Measurements from ENCODE around the gene ARMC10. TPM values are rescaled to one million over a fixed set of nuclear protein-coding genes. Genes with fewer than 3 reads are reported as not detected.
"Not testable (repeated sequence)": the region's sequence is repeated elsewhere in the genome, so short reads cannot be mapped to it uniquely, and the experiment has no call there.

Gene ARMC10
- total and polyA plus RNA-seq, 12 donors: 15.6 to 57.9 (median 44.0) TPM

DNA sequence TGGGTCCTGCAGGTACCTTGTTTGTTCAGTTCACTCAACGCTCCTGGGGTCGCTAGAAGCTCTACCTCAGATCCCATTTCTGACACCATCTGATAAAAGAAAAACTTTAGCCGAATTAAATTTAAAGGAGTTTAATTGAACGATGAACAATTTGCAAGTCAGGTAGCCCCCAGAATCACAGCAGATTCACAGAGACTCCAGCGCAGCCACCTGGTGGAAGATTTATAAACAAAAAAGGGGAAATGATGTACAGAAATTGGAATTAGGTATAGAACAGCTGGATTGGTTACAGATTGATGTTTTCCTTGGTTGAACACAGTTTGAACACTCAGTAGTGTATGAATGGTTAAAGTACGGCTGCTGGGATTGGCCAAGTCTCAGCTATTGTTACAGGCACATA is 23.4 kb upstream of the ARMC10 start:
- intact Hi-C loops (cut with DNase I): no loop called here
- Histone ChIP-seq H3K4me1 (replicated peaks in 1 of 2) (no peaks in the 10 kb centered on the region), H3K27ac (no peak overlapping the region), H3K4me3 (no peak overlapping the region), H3K9me3 (replicated peaks in 1 of 3) (no peaks in the 10 kb centered on the region), H3K36me3 (replicated peaks in 1 of 2) (no peaks in the 10 kb centered on the region), H3K27me3 (no peaks in the 10 kb centered on the region)
- TF ChIP-seq, protein P1, sequence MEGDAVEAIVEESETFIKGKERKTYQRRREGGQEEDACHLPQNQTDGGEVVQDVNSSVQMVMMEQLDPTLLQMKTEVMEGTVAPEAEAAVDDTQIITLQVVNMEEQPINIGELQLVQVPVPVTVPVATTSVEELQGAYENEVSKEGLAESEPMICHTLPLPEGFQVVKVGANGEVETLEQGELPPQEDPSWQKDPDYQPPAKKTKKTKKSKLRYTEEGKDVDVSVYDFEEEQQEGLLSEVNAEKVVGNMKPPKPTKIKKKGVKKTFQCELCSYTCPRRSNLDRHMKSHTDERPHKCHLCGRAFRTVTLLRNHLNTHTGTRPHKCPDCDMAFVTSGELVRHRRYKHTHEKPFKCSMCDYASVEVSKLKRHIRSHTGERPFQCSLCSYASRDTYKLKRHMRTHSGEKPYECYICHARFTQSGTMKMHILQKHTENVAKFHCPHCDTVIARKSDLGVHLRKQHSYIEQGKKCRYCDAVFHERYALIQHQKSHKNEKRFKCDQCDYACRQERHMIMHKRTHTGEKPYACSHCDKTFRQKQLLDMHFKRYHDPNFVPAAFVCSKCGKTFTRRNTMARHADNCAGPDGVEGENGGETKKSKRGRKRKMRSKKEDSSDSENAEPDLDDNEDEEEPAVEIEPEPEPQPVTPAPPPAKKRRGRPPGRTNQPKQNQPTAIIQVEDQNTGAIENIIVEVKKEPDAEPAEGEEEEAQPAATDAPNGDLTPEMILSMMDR (IDR thresholded peaks at IDR 0.05): no peak
- TF ChIP-seq POLR2A (IDR thresholded peaks at IDR 0.05): no peak
- 87 to 94% (median 90%) methylated on average over 6 of the region's 6 CpGs for WGBS, 4 donors
- no peak for DNase-seq

DNA sequence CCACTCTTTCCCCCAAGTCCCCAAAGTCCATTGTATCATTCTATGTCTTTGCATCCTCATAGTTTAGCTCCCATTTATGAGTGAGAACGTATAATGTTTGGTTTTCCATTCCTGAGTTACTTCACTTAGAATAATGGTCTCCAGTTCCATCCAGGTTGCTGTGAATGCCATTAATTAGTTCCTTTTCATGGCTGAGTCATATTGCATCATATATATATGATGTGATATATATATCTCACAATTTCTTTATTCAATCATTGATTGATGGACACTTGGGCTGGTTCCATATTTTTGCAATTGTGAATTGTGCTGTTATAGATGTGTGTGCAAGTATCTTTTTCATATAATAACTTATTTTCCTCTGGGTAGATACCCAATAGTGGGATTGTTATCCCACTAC is 18.9 kb upstream of the ARMC10 start:
- DNase-seq; H3K27me3 ChIP-seq; H3K27ac ChIP-seq; intact Hi-C loops (cut with DNase I); H3K4me3 ChIP-seq; H3K36me3 ChIP-seq (replicated peaks in 1 of 2); H3K9me3 ChIP-seq (replicated peaks in 1 of 3); H3K4me1 ChIP-seq (replicated peaks in 1 of 2): not testable (repeated sequence)
- 86 to 100% (median 91%) methylated on average over 1 of the region's 1 CpG for WGBS, 4 donors

DNA sequence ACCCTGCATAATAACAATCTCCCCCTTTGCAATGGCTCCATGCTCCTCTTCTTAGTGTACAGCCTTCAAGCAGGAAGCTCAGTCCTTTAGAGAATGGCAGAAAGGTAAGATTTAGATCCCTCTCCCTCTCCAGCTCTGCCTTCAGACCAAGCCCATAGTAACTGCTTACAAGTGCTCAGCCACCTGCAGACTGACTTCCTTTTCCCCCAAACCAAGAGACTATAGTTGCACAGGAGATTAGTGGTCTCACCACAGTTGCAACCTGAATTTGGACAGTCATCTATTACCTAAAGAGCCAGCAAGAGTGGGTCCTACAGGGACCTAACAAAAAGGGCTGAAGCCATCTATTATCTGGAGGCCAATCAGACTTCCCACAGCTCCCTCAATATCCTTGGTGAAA is 16.8 kb upstream of the ARMC10 start:
- Histone ChIP-seq H3K9me3 (replicated peaks in 1 of 3) (no peaks in the 10 kb centered on the region), H3K27ac (no peak overlapping the region), H3K27me3 (no peaks in the 10 kb centered on the region), H3K4me1 (replicated peaks in 1 of 2) (no peaks in the 10 kb centered on the region), H3K36me3 (replicated peaks in 1 of 2) (no peaks in the 10 kb centered on the region), H3K4me3 (no peak overlapping the region)
- intact Hi-C loops (cut with DNase I): no loop called here
- TF ChIP-seq POLR2A (IDR thresholded peaks at IDR 0.05): no peak
- TF ChIP-seq, protein P1 (IDR thresholded peaks at IDR 0.05): no peak
- DNase-seq: no peak

DNA sequence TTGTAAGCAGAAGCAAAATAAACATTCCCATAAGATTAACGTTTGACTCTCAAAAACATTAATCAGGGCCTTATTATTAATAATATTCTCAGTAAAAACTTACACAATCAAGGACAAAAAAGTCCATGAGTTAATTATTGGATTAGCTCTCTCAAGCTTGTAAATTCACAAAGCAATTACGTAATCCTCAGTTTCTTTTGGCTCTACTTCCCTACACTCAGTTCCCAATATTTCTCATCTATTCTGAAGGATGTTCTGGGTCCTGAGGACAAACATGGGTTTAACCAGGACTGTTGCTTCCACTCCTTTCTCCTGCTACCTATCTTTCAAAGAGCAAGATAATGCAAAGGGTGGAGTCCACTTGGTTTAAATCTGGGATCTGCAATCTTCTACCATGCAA is 15.5 kb upstream of the ARMC10 start:
- H3K9me3 ChIP-seq (replicated peaks in 1 of 3): no peaks in the 10 kb centered on the region
- no peak overlapping the region for H3K27ac ChIP-seq
- no peak for TF ChIP-seq POLR2A (IDR thresholded peaks at IDR 0.05)
- TF ChIP-seq, protein P1 (IDR thresholded peaks at IDR 0.05): no peak
- 33 to 44% (median 40%) methylated on average over 2 of the region's 2 CpGs for WGBS, 4 donors
- intact Hi-C loops (cut with DNase I): no loop called here
- H3K27me3 ChIP-seq: no peaks in the 10 kb centered on the region
- H3K36me3 ChIP-seq (replicated peaks in 1 of 2): no peaks in the 10 kb centered on the region
- H3K4me1 ChIP-seq (replicated peaks in 1 of 2): no peaks in the 10 kb centered on the region
- no peak for DNase-seq
- H3K4me3 ChIP-seq: no peak overlapping the region

DNA sequence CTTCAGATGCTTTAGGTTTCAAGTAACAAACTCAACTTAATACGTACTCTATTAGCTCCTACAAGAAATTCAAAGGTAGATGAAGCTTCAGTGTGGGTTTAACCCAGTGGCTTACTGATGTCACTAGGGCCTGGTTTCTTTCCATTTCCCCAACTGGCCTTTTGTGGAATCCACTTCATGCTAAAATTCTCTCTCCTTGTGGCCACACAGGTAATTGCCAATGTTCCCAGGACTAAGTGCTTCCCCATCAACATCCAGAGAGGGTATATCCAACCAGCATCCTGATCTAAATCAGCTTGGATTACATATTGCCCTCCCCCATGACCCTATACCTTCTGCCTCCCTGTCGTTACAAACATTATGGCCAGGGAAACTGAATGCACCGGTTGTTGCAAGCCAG is 11.0 kb upstream of the ARMC10 start:
- Histone ChIP-seq H3K27ac (no peak overlapping the region), H3K27me3 (no peaks in the 10 kb centered on the region), H3K9me3 (replicated peaks in 1 of 3) (no peaks in the 10 kb centered on the region), H3K36me3 (replicated peaks in 1 of 2) (no peaks in the 10 kb centered on the region), H3K4me3 (no peak overlapping the region), H3K4me1 (replicated peaks in 1 of 2) (no peaks in the 10 kb centered on the region)
- no peak for DNase-seq
- TF ChIP-seq, protein P1 (IDR thresholded peaks at IDR 0.05): no peak
- TF ChIP-seq POLR2A (IDR thresholded peaks at IDR 0.05): no peak
- intact Hi-C loops (cut with DNase I): loop anchor here in 1 of 2 donors (10.0 kb wide), 1 partner anchor 149 kb away; the partner anchor contains the start of gene LRRC17
- WGBS, 4 donors: 86 to 94% (median 91%) methylated on average over 2 to 3 of the region's 3 CpGs

All from adrenal gland (tissue), 12 donors.